AML-193 (cell line): Measurements from ENCODE around the gene GLI1.
A peak's percentile ranks its signal among the peaks of the same experiment; 100 is the strongest.

Source experiments
- DNase-seq, 2 experiments: peaks; one replicate each; lab custom pipeline; 2025; lab: John Stamatoyannopoulos, UW

The GLI1 gene

DNA sequence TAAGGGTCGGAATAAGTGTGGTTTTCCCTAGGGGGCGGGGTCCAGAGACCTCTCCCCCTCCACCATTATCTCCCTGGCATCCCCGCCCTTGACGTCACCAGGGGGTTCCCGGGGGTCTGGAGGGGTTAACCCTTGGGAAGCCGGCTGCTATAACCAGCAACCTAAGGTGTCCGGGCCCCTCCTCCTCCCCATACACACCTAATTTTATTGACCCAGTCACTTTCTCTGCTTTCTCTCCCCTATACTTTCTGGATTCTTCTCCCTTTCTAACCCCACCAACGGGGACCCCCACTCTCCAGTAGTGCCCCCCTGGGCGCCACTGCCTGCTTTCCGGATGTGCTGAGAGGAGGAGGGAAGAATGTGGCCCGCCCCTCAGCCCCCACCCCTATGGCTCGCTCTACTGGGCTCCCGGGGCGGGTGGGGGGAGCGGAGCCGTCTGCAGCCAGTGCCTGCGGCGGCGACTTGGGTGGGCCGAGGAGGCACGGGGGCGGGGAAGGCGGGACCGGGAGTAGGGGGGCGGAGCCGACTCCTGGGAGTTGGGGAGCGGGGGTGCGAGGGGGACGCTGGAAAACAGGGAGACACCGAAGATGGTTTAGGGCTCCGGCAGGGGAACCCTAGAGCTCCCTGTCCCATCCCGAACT is 1.8 kb downstream of the GLI1 start:
- no peak for DNase-seq

GRCh38 chr12:57461917-57462250 is 2.3 kb downstream of the GLI1 start:
- DNase-seq = no peak

DNA sequence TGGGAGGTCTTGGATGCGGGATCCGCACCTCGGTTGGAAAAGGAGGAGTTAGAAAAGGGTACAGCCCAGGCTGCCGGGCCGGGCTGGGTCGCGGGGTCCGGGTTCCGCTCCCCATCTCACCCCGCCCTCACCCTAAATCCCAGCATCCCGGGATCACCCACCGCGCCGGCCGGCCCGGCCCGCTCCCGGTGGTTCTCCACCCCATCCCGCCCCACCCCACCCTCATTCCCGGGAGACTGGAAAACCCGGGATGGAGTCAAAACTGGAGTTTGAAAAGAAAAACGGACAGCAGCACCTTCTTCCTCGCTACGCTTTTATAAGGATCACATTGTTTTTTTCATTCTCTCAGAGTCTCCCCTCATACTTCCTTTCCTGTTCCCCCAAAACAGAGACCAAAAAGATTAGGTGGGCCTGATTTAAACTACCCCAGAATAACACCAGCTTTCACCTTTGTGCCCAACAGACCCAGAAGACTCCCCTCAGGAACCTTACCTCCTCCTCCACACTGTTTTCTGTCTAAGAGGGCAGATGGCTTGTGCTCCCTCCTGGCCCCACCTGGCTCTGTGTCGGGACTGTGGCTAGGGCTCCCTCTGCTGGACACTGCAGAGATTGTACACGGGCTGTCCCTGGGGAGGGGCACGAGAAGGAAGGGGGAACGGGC is 2.8 kb downstream of the GLI1 start:
- peak; percentile 53 to 77 for DNase-seq

DNA sequence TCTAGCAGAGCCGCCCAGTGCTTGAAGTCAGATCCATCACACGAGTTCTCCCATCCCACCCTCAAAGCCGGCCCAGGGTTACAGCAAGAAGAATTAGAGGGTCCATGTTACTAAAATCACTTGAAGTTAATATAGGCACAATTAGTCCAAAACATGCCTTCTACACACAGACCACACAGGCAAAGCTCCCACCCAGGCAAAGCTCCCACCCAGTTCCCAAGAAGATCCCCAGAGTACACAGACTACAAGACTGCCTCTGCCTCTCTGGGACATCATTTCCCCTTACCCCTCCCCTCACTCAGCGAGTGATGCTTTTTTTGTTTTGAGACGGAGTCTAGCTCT is 3.3 kb downstream of the GLI1 start:
- DNase-seq = no peak

DNA sequence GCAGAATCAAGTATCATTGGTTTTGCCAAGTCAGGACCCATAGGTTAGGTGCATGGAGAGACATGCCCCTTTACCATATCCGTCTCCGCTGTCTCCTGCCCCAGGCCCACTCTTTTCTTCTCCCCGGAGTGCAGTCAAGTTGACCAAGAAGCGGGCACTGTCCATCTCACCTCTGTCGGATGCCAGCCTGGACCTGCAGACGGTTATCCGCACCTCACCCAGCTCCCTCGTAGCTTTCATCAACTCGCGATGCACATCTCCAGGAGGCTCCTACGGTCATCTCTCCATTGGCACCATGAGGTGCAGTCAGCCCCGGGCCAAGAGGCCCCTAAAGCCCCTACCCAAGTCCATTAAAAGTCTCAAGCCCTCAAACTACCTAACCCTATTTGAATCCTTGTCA is 5.0 kb downstream of the GLI1 start:
- no peak for DNase-seq

- no peak for DNase-seq
These were observed 5.6 kb downstream of the GLI1 start for GRCh38 chr12:57465030-57465746.

DNA sequence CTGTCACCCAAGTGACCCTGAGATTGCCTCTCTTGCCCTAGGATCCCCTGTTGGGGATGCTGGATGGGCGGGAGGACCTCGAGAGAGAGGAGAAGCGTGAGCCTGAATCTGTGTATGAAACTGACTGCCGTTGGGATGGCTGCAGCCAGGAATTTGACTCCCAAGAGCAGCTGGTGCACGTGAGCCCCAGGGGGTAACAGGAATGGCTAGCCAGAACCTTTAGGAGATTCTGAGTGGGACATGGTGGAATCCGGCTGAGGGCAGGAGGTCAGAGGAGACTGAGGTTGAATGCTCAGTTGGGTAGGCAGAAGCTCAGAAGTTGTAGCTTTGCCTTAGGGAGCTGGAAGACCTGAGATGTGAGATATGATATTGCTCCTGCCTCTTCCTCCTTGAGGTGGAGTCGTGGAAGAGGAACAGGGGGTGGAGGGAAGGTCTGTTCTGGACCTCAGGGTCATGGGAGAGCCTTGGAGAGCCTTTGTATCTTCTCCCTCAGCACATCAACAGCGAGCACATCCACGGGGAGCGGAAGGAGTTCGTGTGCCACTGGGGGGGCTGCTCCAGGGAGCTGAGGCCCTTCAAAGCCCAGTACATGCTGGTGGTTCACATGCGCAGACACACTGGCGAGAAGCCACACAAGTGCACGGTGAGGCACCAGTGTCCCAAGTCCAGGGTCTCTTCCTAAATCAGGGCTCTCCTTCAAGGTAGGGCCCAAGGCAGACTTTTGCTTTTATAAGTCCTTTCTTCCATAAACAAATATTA is 6.3 kb downstream of the GLI1 start:
- no peak for DNase-seq

GRCh38 chr12:57467212-57467874 is 7.8 kb downstream of the GLI1 start:
- no peak for DNase-seq

DNA sequence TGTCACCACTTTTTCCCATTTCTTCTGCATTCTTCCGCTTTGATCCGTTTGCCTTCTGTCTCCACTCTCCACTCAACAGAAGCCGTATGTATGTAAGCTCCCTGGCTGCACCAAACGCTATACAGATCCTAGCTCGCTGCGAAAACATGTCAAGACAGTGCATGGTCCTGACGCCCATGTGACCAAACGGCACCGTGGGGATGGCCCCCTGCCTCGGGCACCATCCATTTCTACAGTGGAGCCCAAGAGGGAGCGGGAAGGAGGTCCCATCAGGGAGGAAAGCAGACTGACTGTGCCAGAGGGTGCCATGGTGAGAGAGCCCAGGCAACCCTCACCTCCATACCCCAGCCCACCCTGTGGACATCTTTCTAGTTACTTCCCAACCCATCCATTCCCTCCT is 8.3 kb downstream of the GLI1 start:
- no peak for DNase-seq

- DNase-seq = no peak
These were observed 9.9 kb downstream of the GLI1 start for GRCh38 chr12:57469296-57470164.

DNA sequence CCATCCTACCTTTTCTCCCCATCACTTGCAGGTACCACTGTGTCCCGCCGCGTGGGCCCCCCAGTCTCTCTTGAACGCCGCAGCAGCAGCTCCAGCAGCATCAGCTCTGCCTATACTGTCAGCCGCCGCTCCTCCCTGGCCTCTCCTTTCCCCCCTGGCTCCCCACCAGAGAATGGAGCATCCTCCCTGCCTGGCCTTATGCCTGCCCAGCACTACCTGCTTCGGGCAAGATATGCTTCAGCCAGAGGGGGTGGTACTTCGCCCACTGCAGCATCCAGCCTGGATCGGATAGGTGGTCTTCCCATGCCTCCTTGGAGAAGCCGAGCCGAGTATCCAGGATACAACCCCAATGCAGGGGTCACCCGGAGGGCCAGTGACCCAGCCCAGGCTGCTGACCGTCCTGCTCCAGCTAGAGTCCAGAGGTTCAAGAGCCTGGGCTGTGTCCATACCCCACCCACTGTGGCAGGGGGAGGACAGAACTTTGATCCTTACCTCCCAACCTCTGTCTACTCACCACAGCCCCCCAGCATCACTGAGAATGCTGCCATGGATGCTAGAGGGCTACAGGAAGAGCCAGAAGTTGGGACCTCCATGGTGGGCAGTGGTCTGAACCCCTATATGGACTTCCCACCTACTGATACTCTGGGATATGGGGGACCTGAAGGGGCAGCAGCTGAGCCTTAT is 10.8 kb downstream of the GLI1 start:
- no peak for DNase-seq

DNA sequence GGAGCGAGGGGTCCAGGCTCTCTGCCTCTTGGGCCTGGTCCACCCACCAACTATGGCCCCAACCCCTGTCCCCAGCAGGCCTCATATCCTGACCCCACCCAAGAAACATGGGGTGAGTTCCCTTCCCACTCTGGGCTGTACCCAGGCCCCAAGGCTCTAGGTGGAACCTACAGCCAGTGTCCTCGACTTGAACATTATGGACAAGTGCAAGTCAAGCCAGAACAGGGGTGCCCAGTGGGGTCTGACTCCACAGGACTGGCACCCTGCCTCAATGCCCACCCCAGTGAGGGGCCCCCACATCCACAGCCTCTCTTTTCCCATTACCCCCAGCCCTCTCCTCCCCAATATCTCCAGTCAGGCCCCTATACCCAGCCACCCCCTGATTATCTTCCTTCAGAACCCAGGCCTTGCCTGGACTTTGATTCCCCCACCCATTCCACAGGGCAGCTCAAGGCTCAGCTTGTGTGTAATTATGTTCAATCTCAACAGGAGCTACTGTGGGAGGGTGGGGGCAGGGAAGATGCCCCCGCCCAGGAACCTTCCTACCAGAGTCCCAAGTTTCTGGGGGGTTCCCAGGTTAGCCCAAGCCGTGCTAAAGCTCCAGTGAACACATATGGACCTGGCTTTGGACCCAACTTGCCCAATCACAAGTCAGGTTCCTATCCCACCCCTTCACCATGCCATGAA is 11.5 kb downstream of the GLI1 start:
- DNase-seq = no peak

DNA sequence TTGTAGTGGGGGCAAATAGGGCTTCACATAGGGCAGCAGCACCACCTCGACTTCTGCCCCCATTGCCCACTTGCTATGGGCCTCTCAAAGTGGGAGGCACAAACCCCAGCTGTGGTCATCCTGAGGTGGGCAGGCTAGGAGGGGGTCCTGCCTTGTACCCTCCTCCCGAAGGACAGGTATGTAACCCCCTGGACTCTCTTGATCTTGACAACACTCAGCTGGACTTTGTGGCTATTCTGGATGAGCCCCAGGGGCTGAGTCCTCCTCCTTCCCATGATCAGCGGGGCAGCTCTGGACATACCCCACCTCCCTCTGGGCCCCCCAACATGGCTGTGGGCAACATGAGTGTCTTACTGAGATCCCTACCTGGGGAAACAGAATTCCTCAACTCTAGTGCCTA is 12.1 kb downstream of the GLI1 start:
- DNase-seq = no peak

DNA sequence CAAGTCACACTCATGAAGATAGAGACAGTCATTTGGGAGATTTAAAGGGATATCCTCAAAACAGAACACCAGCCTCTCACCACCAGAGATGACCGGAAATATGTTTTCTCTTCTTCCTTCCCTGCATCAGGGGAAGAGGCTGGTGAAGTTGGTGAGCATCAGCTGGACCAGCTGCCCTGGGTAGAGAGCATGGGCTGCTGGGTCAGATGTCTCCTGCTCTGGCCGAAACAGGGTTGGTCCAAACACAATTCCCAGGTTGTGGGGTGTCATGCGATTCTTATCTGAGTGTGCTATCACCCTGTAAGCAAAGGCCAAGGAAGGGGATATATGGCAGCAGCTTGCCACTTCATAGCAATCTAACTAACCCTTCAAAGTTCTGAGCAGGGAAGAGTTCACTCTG is 12.8 kb downstream of the GLI1 start:
- no peak for DNase-seq

DNA sequence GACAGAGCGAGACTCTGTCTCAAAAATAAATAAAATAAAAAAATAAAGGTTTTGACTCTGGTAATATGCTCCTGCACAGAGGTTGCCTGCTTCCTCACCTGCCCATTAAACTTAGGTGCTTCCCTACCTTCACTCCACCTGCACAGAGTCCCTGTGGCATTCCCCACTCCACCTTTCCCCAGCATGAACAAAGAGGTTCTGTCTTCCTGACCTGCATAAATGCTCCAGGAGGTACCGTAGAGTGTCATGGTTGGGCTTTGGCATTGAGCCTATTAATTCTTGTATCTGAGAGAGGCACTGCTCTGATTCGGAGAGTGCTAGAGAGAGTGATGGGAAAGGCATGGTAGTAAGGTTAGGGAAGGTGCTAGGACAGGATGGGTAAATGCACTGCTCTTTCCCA is 13.8 kb downstream of the GLI1 start:
- DNase-seq = no peak

GRCh38 chr12:57473886-57474285 is 14.3 kb downstream of the GLI1 start:
- no peak for DNase-seq

- DNase-seq = no peak
These were observed 14.8 kb downstream of the GLI1 start for GRCh38 chr12:57474430-57474829.

GRCh38 chr12:57474862-57475261 is 15.3 kb downstream of the GLI1 start:
- DNase-seq = no peak

DNA sequence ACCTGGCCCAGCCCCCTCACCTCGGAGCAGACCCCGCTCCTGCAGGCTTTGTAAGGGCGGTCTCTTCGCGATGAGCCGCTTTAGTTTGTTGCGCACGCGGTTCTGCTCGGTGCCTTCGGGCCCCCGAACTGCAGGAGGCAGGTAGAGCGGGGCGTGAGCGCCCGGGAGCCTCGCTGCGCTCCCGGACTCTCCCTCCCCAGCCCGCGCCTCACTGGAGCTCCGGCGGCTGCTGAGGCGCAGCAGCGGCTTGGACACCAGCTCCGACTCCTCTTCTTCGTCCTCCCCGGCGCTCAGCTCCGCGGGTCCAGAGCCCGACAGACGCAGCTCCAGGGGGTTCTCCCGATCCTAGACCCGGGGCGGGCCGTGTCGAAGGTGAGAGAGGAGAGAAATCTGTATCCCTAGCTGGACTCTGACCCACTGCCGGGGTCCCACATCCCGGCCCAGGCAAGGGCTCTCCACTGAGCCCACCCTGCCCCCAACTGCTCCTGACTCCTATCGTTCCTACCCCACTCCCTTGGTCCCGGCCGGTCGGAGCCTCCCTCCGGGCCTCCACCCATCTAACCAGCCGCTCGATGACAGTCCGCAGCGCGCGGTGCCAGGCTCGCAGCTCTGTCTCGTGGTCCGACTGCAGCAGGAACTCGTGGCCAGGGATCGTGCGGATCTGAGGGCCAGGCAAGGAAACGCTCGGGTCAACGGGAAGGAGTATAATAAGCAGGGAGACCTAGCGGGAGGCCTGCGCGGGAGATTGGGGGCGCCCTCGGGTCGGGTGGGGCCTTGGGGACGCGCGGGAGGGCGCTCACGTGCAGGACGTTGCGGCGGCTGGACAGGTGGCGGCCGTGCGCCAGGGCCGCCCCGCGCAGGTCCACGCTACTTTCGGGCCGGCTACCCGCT is 15.9 kb downstream of the GLI1 start:
- DNase-seq = no peak
